ENCODE measurements around the gene SHOC2. TPM values are rescaled to one million over a fixed set of nuclear protein-coding genes. Genes with fewer than 3 reads are reported as not detected.

The SHOC2 gene
- total RNA-seq, 1 donor from 2014 or later: 30.1 TPM

DNA sequence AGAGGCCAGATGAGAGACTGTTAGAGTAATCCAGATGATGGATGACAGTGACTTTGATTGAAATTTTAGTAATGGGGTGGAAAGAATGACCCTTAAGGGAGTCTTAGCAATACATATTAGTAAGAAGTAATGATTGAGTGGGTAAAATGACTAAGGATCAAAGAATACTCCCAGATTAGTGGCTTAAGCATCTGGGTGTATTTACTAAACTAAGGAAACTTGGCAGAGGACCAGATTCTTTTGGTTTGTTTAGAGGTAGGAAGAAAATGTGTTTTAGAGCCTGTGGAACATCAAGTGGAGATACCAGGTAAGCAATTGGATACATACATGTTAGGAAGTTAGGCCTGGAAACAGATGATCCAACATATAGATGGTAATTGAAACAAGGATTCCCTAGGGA is 98.6 kb downstream of the SHOC2 start:
- Mint-ChIP-seq H3K27me3 (ENCODE audit: low read depth) (no peaks in the 10 kb centered on the region), H3K4me1 (no peaks in the 10 kb centered on the region), H3K36me3 (ENCODE audit: low read depth) (peaks cover 17% of the 10 kb centered on the region), H3K4me3 (no peak overlapping the region), H3K9me3 (no peaks in the 10 kb centered on the region), H3K27ac (ENCODE audit: unreplicated experiment) (no peak overlapping the region)
- TF ChIP-seq, protein P1, sequence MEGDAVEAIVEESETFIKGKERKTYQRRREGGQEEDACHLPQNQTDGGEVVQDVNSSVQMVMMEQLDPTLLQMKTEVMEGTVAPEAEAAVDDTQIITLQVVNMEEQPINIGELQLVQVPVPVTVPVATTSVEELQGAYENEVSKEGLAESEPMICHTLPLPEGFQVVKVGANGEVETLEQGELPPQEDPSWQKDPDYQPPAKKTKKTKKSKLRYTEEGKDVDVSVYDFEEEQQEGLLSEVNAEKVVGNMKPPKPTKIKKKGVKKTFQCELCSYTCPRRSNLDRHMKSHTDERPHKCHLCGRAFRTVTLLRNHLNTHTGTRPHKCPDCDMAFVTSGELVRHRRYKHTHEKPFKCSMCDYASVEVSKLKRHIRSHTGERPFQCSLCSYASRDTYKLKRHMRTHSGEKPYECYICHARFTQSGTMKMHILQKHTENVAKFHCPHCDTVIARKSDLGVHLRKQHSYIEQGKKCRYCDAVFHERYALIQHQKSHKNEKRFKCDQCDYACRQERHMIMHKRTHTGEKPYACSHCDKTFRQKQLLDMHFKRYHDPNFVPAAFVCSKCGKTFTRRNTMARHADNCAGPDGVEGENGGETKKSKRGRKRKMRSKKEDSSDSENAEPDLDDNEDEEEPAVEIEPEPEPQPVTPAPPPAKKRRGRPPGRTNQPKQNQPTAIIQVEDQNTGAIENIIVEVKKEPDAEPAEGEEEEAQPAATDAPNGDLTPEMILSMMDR (conservative IDR thresholded peaks at IDR 0.05): no peak
- no peak for DNase-seq (ENCODE audit: low read depth, low spot score)

DNA sequence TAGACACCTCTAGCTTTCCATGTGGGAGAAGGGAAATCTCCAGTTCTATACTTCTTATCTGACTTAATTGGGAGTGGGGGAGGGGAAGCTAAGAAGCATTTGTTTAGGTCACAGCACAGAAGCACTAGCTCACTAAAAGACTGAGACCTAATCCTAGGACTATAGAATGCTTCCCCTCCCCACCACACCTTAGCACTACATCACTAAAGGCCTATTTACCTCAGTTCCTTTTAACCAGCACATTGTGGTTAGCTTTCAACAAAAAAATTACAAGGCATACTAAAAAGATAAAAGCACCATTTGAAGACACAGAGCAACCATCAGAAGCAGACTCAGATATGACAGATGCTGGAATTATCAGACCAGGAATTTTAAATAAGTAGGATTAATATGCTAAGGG is 103.7 kb downstream of the SHOC2 start:
- TF ChIP-seq, protein P1 (conservative IDR thresholded peaks at IDR 0.05): no peak
- Mint-ChIP-seq H3K27me3 (ENCODE audit: low read depth) (no peaks in the 10 kb centered on the region), H3K4me1 (no peaks in the 10 kb centered on the region), H3K4me3 (no peak overlapping the region), H3K27ac (ENCODE audit: unreplicated experiment) (no peak overlapping the region), H3K9me3 (peaks cover 5% of the 10 kb centered on the region), H3K36me3 (ENCODE audit: low read depth) (peaks cover 33% of the 10 kb centered on the region)
- DNase-seq (ENCODE audit: low read depth, low spot score): no peak

DNA sequence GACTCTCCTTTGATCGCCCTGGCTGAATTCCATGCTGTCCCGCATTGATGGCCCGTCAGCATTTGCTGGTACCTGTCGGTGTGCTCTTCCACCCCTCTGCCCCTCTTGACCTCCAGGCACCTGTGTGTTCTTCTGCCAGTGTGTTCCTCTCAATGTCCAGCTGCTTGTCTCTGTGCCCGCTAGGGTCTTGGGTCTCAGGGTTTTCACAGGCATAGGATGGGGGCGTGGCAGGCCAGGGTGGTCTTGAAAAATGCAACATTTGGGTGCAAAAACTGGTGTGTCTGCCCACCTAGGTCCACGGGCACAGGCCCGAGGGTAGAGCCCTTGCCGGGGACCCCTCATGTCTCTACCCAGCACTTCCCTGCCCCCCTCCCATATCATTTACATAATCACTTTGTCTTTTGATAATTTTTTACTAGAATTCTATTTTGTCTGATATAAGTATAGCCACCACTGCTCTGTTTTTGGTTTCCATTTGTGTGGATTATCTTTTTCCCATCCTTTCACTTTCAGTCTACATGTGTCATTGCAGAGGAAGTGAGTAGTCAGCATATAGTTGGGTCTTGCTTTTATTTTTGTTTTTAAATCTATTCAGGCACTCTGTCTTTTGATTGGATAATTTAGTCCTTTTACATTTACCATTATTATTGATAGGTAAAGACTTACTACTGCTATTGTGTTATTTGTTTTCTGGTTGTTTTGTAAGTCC is 110.8 kb downstream of the SHOC2 start:
- Mint-ChIP-seq H3K4me1 (no peaks in the 10 kb centered on the region), H3K36me3 (ENCODE audit: low read depth) (peaks cover 32% of the 10 kb centered on the region), H3K4me3 (no peak overlapping the region), H3K27ac (ENCODE audit: unreplicated experiment) (no peak overlapping the region), H3K9me3 (peaks cover 16% of the 10 kb centered on the region), H3K27me3 (ENCODE audit: low read depth) (no peaks in the 10 kb centered on the region)
- no peak for DNase-seq (ENCODE audit: low read depth, low spot score)
- TF ChIP-seq, protein P1 (conservative IDR thresholded peaks at IDR 0.05): no peak

DNA sequence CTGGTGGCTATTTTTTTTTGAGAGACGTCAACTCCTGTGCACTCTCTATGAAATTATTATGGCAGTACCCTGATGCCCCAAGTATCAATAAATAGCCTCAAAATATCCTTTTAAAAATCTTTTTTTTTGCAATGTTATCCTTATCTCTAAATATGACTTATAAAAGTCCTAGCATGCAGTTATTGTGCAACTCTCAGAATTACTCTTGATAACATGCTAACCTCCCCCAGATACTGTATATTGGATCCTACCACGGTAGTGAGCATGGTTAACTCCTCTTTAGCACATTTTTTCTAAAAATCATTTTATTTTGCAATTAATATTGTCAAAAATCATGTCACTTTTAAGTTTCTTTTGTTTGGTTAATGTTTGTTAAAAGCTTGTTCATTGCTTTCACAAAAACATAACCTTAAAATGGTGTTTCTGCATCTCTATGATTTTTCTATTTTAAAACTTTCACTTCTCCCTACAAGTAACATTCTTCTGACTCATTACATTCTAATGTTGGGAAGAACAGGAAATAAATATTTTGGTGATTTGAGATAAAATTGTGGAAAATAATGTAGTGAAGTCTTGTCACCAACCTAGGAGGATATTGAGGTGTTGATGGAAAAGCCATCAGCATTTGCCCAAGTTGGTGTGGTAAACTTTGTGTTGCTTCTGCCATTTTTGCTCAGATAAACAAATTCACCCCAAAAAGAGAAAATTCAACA is 115.3 kb downstream of the SHOC2 start:
- Mint-ChIP-seq H3K9me3 (peaks cover 8% of the 10 kb centered on the region), H3K36me3 (ENCODE audit: low read depth) (peaks cover 18% of the 10 kb centered on the region), H3K27me3 (ENCODE audit: low read depth) (no peaks in the 10 kb centered on the region), H3K4me3 (no peak overlapping the region), H3K4me1 (no peaks in the 10 kb centered on the region), H3K27ac (ENCODE audit: unreplicated experiment) (no peak overlapping the region)
- TF ChIP-seq, protein P1 (conservative IDR thresholded peaks at IDR 0.05): no peak
- DNase-seq (ENCODE audit: low read depth, low spot score): no peak

DNA sequence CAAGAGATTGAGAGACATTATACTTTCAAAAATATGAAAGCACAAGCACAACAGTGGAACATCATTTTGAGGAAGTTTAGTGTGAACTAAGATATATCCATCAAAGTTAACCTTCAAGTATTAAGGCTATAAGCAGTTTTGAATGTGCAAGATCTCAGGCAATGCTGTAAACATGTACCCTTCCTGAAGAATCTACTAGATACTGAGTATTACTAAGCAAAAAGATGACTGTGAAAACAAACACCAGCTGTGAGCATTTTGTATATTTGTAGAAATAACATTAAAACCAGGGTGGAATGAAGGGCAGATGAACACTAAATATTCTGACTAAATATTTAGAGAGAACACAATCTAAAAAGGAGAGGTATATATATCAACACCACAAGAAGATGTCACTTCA is 116.1 kb downstream of the SHOC2 start:
- H3K9me3 Mint-ChIP-seq: peaks cover 9% of the 10 kb centered on the region
- no peaks in the 10 kb centered on the region for H3K27me3 Mint-ChIP-seq (ENCODE audit: low read depth)
- no peak overlapping the region for H3K27ac Mint-ChIP-seq (ENCODE audit: unreplicated experiment)
- H3K36me3 Mint-ChIP-seq (ENCODE audit: low read depth): peaks cover 21% of the 10 kb centered on the region
- no peaks in the 10 kb centered on the region for H3K4me1 Mint-ChIP-seq
- H3K4me3 Mint-ChIP-seq: no peak overlapping the region
- no peak for DNase-seq (ENCODE audit: low read depth, low spot score)
- TF ChIP-seq, protein P1 (conservative IDR thresholded peaks at IDR 0.05): no peak

All from neural crest cell (in vitro differentiated cells).